PFSK-1 (cell line): ENCODE results near the gene MDFIC.

Experiments used
- FOXP2 ChIP-seq: optimal IDR thresholded peaks from 2 replicates; pipeline ENCODE3; 2011; ENCODE audit warnings: borderline replicate concordance, control low read depth, inconsistent platforms; ENCODE audit not compliant: insufficient read depth; ENCODE audit errors: extremely low read length, extremely low read depth
- POLR2AphosphoS5 ChIP-seq: IDR thresholded peaks from 2 replicates; pipeline ENCODE4 v1.6.1; 2012; ENCODE audit warnings: low read depth, mild to moderate bottlenecking, control low read depth, low read length, moderate library complexity
- SIN3A ChIP-seq: IDR thresholded peaks from 2 replicates; pipeline ENCODE4 v1.6.1; 2012; ENCODE audit warnings: mild to moderate bottlenecking, low read length, moderate library complexity, borderline replicate concordance; ENCODE audit not compliant: insufficient read depth
- TAF1 ChIP-seq: IDR thresholded peaks from 2 replicates; pipeline ENCODE4 v1.6.1; 2012; ENCODE audit warnings: low read length, control low read depth, borderline replicate concordance; ENCODE audit not compliant: insufficient read depth
- TF ChIP-seq, protein P1 (sequence below), 2 experiments: IDR thresholded peaks; 2 replicates each; pipeline versions ENCODE4 v1.6.1 to v1.8.0; 2011 to 2012; ENCODE audit warnings: low read depth in 2 of 2, low read length in 2 of 2, control low read depth in 1 of 2, inconsistent platforms in 1 of 2, mild to moderate bottlenecking in 1 of 2, moderate library complexity in 1 of 2; ENCODE audit not compliant: insufficient read depth in 1 of 2

- TF ChIP-seq POLR2AphosphoS5 (no peak), TAF1 (no peak), SIN3A (no peak), FOXP2 (no peak)
- TF ChIP-seq, protein P1, sequence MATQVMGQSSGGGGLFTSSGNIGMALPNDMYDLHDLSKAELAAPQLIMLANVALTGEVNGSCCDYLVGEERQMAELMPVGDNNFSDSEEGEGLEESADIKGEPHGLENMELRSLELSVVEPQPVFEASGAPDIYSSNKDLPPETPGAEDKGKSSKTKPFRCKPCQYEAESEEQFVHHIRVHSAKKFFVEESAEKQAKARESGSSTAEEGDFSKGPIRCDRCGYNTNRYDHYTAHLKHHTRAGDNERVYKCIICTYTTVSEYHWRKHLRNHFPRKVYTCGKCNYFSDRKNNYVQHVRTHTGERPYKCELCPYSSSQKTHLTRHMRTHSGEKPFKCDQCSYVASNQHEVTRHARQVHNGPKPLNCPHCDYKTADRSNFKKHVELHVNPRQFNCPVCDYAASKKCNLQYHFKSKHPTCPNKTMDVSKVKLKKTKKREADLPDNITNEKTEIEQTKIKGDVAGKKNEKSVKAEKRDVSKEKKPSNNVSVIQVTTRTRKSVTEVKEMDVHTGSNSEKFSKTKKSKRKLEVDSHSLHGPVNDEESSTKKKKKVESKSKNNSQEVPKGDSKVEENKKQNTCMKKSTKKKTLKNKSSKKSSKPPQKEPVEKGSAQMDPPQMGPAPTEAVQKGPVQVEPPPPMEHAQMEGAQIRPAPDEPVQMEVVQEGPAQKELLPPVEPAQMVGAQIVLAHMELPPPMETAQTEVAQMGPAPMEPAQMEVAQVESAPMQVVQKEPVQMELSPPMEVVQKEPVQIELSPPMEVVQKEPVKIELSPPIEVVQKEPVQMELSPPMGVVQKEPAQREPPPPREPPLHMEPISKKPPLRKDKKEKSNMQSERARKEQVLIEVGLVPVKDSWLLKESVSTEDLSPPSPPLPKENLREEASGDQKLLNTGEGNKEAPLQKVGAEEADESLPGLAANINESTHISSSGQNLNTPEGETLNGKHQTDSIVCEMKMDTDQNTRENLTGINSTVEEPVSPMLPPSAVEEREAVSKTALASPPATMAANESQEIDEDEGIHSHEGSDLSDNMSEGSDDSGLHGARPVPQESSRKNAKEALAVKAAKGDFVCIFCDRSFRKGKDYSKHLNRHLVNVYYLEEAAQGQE (IDR thresholded peaks at IDR 0.05; ENCODE audit: insufficient read depth in 1 of 2, low read depth in 2 of 2, low read length in 2 of 2) = no peak
These were observed 88.0 kb downstream of the MDFIC start for GRCh38 chr7:115009736-115010440.
